WI38 (cell line): ENCODE results near the gene PINK1.

Experiments used
- H3K4me3 ChIP-seq: 2 replicates; pipeline ENCODE4 v1.5.1; 2011; ENCODE audit warnings: low read depth, mild to moderate bottlenecking, control low read depth, low read length
- CTCF ChIP-seq: IDR thresholded peaks from 2 replicates; pipeline ENCODE4 v1.5.1; 2012; ENCODE audit warnings: low read depth, mild to moderate bottlenecking, control low read depth, low read length

The PINK1 gene

GRCh38 chr1:20624709-20625108 is 8.5 kb upstream of the PINK1 start:
- H3K4me3 ChIP-seq, result no peak overlapping the region
- no peak for TF ChIP-seq CTCF

GRCh38 chr1:20625176-20626097 is 7.8 kb upstream of the PINK1 start:
- TF ChIP-seq CTCF, result no peak
- H3K4me3 ChIP-seq, result no peak overlapping the region

GRCh38 chr1:20626098-20626427 is 7.2 kb upstream of the PINK1 start:
- H3K4me3 ChIP-seq, result no peak overlapping the region
- TF ChIP-seq CTCF, result no peak

- no peak overlapping the region for H3K4me3 ChIP-seq
- no peak for TF ChIP-seq CTCF
Observed at GRCh38 chr1:20626524-20626923, 6.7 kb upstream of the PINK1 start.

- TF ChIP-seq CTCF, result no peak
- no peak overlapping the region for H3K4me3 ChIP-seq
Observed at GRCh38 chr1:20630729-20631128, 2.5 kb upstream of the PINK1 start.

- H3K4me3 ChIP-seq, result no peak overlapping the region
- TF ChIP-seq CTCF, result no peak
Observed at GRCh38 chr1:20632386-20632785, 872 bp upstream of the PINK1 start.

- TF ChIP-seq CTCF, result no peak
- H3K4me3 ChIP-seq, result peak overlapping the region; percentile 84
Observed at GRCh38 chr1:20634065-20634593, 871 bp downstream of the PINK1 start.
